GM23338 (cell line): ENCODE measurements around the gene ITSN2. TPM values are rescaled to one million over a fixed set of nuclear protein-coding genes. Genes with fewer than 3 reads are reported as not detected.
"Not testable (repeated sequence)": the region's sequence is repeated elsewhere in the genome, so short reads cannot be mapped to it uniquely, and the experiment has no call there.

Experiments used
- ATAC-seq: fragments of 200-7000 bp; cut with Tn5 transposase; 3 replicates; pipeline ENCODE4 v1.9.1; 2020
- DNase-seq: peaks from one replicate; pipeline ENCODE4 v3.0.0-alpha.2; 2015; ENCODE audit warnings: low spot score
- H2AFZ ChIP-seq: fragments of 200-600 bp; sonication (generic); 2 replicates; pipeline ENCODE4 v1.8.0; 2016; ENCODE audit warnings: antibody characterized with exemption, mild to moderate bottlenecking, moderate library complexity
- H3F3A ChIP-seq: fragments of 200-600 bp; sonication (generic); replicated peaks from 2 replicates; pipeline ENCODE4 v1.8.0; 2017; ENCODE audit warnings: antibody characterized with exemption, mixed run types, low read depth
- H3K27ac ChIP-seq: fragments of 200-600 bp; sonication (generic); 2 replicates; pipeline ENCODE4 v1.6.1; 2016; ENCODE audit warnings: low read depth
- H3K27me3 ChIP-seq: fragments of 200-600 bp; sonication (generic); 2 replicates; pipeline ENCODE4 v1.8.0; 2016; ENCODE audit warnings: mild to moderate bottlenecking, mixed run types, moderate library complexity; ENCODE audit not compliant: insufficient read depth
- H3K36me3 ChIP-seq: fragments of 200-600 bp; sonication (generic); 2 replicates; pipeline ENCODE4 v1.8.0; 2016; ENCODE audit warnings: mild to moderate bottlenecking; ENCODE audit not compliant: insufficient read depth
- H3K4me1 ChIP-seq: fragments of 200-600 bp; sonication (generic); 2 replicates; pipeline ENCODE4 v1.8.0; 2016; ENCODE audit warnings: mild to moderate bottlenecking, moderate library complexity; ENCODE audit not compliant: insufficient read depth
- H3K4me2 ChIP-seq: fragments of 200-600 bp; sonication (generic); 2 replicates; pipeline ENCODE4 v1.7.1; 2017; ENCODE audit warnings: mixed run types
- H3K4me3 ChIP-seq: fragments of 200-600 bp; sonication (generic); 2 replicates; pipeline ENCODE4 v1.6.1; 2016; ENCODE audit warnings: mixed run types
- H3K79me2 ChIP-seq: fragments of 200-600 bp; sonication (generic); replicated peaks from 2 replicates; pipeline ENCODE4 v1.8.0; 2017; ENCODE audit warnings: mild to moderate bottlenecking; ENCODE audit not compliant: insufficient read depth
- H3K9me2 ChIP-seq: fragments of 200-600 bp; sonication (generic); 2 replicates; pipeline ENCODE4 v1.8.0; 2017; ENCODE audit not compliant: insufficient read depth
- H4K20me1 ChIP-seq: fragments of 200-600 bp; sonication (generic); replicated peaks from 2 replicates; pipeline ENCODE4 v1.8.0; 2017; ENCODE audit warnings: mild to moderate bottlenecking; ENCODE audit not compliant: insufficient read depth
- H3K27ac Mint-ChIP-seq: 2 replicates; pipeline ENCODE4 v1.8.0; 2020; ENCODE audit warnings: inconsistent platforms, mild to moderate bottlenecking, moderate library complexity, mixed read lengths
- H3K27me3 Mint-ChIP-seq: 3 replicates; pipeline ENCODE4 v1.8.0; 2022; ENCODE audit warnings: low read depth, mild to moderate bottlenecking, moderate library complexity, mixed read lengths, inconsistent platforms; ENCODE audit not compliant: insufficient read depth, poor library complexity
- H3K36me3 Mint-ChIP-seq: 3 replicates; pipeline ENCODE4 v1.8.0; 2021; ENCODE audit warnings: low read depth, mild to moderate bottlenecking, inconsistent platforms, moderate library complexity, mixed read lengths
- H3K4me1 Mint-ChIP-seq: 3 replicates; pipeline ENCODE4 v1.8.0; 2020; ENCODE audit warnings: mild to moderate bottlenecking, inconsistent platforms, mixed read lengths
- H3K4me3 Mint-ChIP-seq: 3 replicates; pipeline ENCODE4 v1.8.0; 2021; ENCODE audit warnings: moderate library complexity, mild to moderate bottlenecking, inconsistent platforms, mixed read lengths
- H3K9me3 Mint-ChIP-seq: 3 replicates; pipeline ENCODE4 v1.8.0; 2020; ENCODE audit warnings: moderate library complexity, mild to moderate bottlenecking, inconsistent platforms, mixed read lengths
- EZH2 ChIP-seq: fragments of 200-600 bp; sonication (generic); IDR thresholded peaks from one replicate; pipeline ENCODE4 v1.8.0; 2017; ENCODE audit warnings: antibody characterized with exemption, mild to moderate bottlenecking, low read depth; ENCODE audit not compliant: unreplicated experiment
- NANOG ChIP-seq: IDR thresholded peaks from 2 replicates; pipeline ENCODE4 v1.6.1; 2016; ENCODE audit warnings: antibody characterized with exemption, borderline replicate concordance
- POLR2AphosphoS5 ChIP-seq: IDR thresholded peaks from 2 replicates; pipeline ENCODE4 v1.6.1; 2016; ENCODE audit warnings: antibody characterized with exemption, low read depth
- STAT1 ChIP-seq: IDR thresholded peaks from one replicate; pipeline ENCODE4 v1.6.1; 2016; ENCODE audit warnings: antibody characterized with exemption; ENCODE audit not compliant: unreplicated experiment
- ZNF114 ChIP-seq: fragments of 250-450 bp; sonication (Bioruptor Pico); IDR thresholded peaks from 2 replicates; pipeline ENCODE4 v1.5.0; 2020; ENCODE audit warnings: mild to moderate bottlenecking, moderate library complexity
- ZNF331 ChIP-seq: fragments of 250-450 bp; sonication (Bioruptor Pico); IDR thresholded peaks from 2 replicates; pipeline ENCODE4 v1.5.0; 2020; ENCODE audit warnings: low read depth, mild to moderate bottlenecking, moderate library complexity
- polyA plus RNA-seq: library from polyadenylated mRNA; unstranded; fragments of >200 nt; fragmentation: Nextera tagmentation; extraction: Ambion mirVana; gene quantifications from 2 replicates; pipeline ENCODE4 v1.2.1, GENCODE V29; 2016
- total RNA-seq: library from RNA; depleted of rRNA; stranded (reverse); fragments of >200 nt; shearing (Covaris generic); gene quantifications from 2 replicates; pipeline ENCODE4 v1.2.3, GENCODE V29; 2014

The ITSN2 gene
- total and polyA plus RNA-seq, 2 experiments from 2014 or later, result 17.1 to 17.8 TPM

GRCh38 chr2:24360963-24361330 lies 611 bp upstream of the ITSN2 start:
- TF ChIP-seq NANOG, result no peak

GRCh38 chr2:24359129-24360049 lies 947 bp downstream of the ITSN2 start:
- Histone ChIP-seq H3K4me1 (peaks cover 14% of the 10 kb centered on the region), H3K27ac (no peak overlapping the region)

More at GRCh38 chr2:24360963-24361330, 611 bp upstream of the ITSN2 start:
- no peaks in the 10 kb centered on the region for H4K20me1 ChIP-seq
- DNase-seq (peak; percentile 39), ATAC-seq (peak; percentile 18)
- Mint-ChIP-seq H3K27me3 (peaks cover 14% of the 10 kb centered on the region), H3K9me3 (no peaks in the 10 kb centered on the region), H3K4me3 (peak overlapping the region; percentile 79), H3K27ac (0 out of 2 replicates have a peak overlapping the region, but pooled peaks have one; percentile 57), H3K4me1 (peaks cover 10% of the 10 kb centered on the region), H3K36me3 (no peaks in the 10 kb centered on the region)
- peaks cover 14% of the 10 kb centered on the region for H3K4me1 ChIP-seq
- peak overlapping the region; percentile 80 for H3K4me3 ChIP-seq
- no peaks in the 10 kb centered on the region for H3K36me3 ChIP-seq
- no peak overlapping the region for H3K27ac ChIP-seq
- peaks cover 13% of the 10 kb centered on the region for H3K27me3 ChIP-seq
- peak overlapping the region; percentile 84 for H3K4me2 ChIP-seq
- no peaks in the 10 kb centered on the region for H3K79me2 ChIP-seq
- H3F3A ChIP-seq, result 0 out of 2 replicates have a peak, but pooled peaks cover 4% of the 10 kb centered on the region
- H2AFZ ChIP-seq, result peak overlapping the region; percentile 100
- no peaks in the 10 kb centered on the region for H3K9me2 ChIP-seq

GRCh38 chr2:24357767-24358166 lies 2.6 kb downstream of the ITSN2 start:
- H2AFZ ChIP-seq, DNase-seq, H3K27ac ChIP-seq, H3K36me3 ChIP-seq, H3K27ac Mint-ChIP-seq, H3K36me3 Mint-ChIP-seq, H3F3A ChIP-seq, H3K9me3 Mint-ChIP-seq, H3K9me2 ChIP-seq, H3K4me1 Mint-ChIP-seq, H3K4me3 ChIP-seq, H3K4me2 ChIP-seq, H4K20me1 ChIP-seq, ATAC-seq, H3K4me3 Mint-ChIP-seq: not testable (repeated sequence)
- Histone ChIP-seq H3K79me2 (peaks cover 15% of the 10 kb centered on the region), H3K27me3 (peaks cover 13% of the 10 kb centered on the region), H3K4me1 (peaks cover 14% of the 10 kb centered on the region)
- peaks cover 14% of the 10 kb centered on the region for H3K27me3 Mint-ChIP-seq

More at GRCh38 chr2:24359129-24360049, 947 bp downstream of the ITSN2 start:
- peak overlapping the region; percentile 100; the same call in 1 of the 2 replicates for H2AFZ ChIP-seq
- Mint-ChIP-seq H3K27me3 (peaks cover 14% of the 10 kb centered on the region), H3K9me3 (no peaks in the 10 kb centered on the region), H3K4me3 (peak overlapping the region; percentile 79), H3K4me1 (peaks cover 10% of the 10 kb centered on the region), H3K27ac (no peak overlapping the region), H3K36me3 (no peaks in the 10 kb centered on the region)
- no peaks in the 10 kb centered on the region for H3K36me3 ChIP-seq
- peak overlapping the region; percentile 80 for H3K4me3 ChIP-seq
- H3F3A ChIP-seq, result 0 out of 2 replicates have a peak, but pooled peaks cover 4% of the 10 kb centered on the region
- ATAC-seq, result peak; percentile 15
- peak overlapping the region; percentile 84 for H3K4me2 ChIP-seq
- peak; percentile 52 for DNase-seq
- H4K20me1 ChIP-seq, result no peaks in the 10 kb centered on the region
- H3K79me2 ChIP-seq, result 0 out of 2 replicates have a peak, but pooled peaks cover 6% of the 10 kb centered on the region
- H3K27me3 ChIP-seq, result peaks cover 13% of the 10 kb centered on the region
- no peak for TF ChIP-seq POLR2AphosphoS5
- TF ChIP-seq STAT1, result no peak
- TF ChIP-seq ZNF114 (CRISPR knock-in tag), result no peak
- no peak for TF ChIP-seq ZNF331 (CRISPR knock-in tag)
- TF ChIP-seq EZH2, result no peak
- H3K9me2 ChIP-seq, result no peaks in the 10 kb centered on the region

- Histone ChIP-seq H3K27me3 (peaks cover 13% of the 10 kb centered on the region), H3K79me2 (peaks cover 15% of the 10 kb centered on the region), H3K4me1 (peaks cover 14% of the 10 kb centered on the region)
- H3F3A ChIP-seq, H3K27ac Mint-ChIP-seq, H3K4me3 Mint-ChIP-seq, H3K4me1 Mint-ChIP-seq, H3K4me2 ChIP-seq, H3K36me3 ChIP-seq, DNase-seq, H2AFZ ChIP-seq, H3K4me3 ChIP-seq, ATAC-seq, H3K27ac ChIP-seq, H3K9me2 ChIP-seq, H3K36me3 Mint-ChIP-seq, H4K20me1 ChIP-seq, H3K9me3 Mint-ChIP-seq: not testable (repeated sequence)
- H3K27me3 Mint-ChIP-seq, result peaks cover 14% of the 10 kb centered on the region
Measured at GRCh38 chr2:24357115-24357514, 3.2 kb downstream of the ITSN2 start.
